ENCODE results near the gene PARP1. TPM values are rescaled to one million over a fixed set of nuclear protein-coding genes. Genes with fewer than 3 reads are reported as not detected.

PARP1 gene
- total RNA-seq, 2 experiments from 2014 or later = 238 to 245 TPM

GRCh38 chr1:226411619-226412018 lies 3.7 kb upstream of the PARP1 start:
- POLR2A ChIA-PET = no interaction called here
- CTCF ChIA-PET = no interaction called here

GRCh38 chr1:226410958-226411357 lies 3.1 kb upstream of the PARP1 start:
- CTCF ChIA-PET = no interaction called here
- POLR2A ChIA-PET = no interaction called here

GRCh38 chr1:226409392-226409791 lies 1.5 kb upstream of the PARP1 start:
- ChIA-PET CTCF (interaction anchor here (0.7 to 3.4 kb wide), 2 partner anchors 15 to 137 kb away, joined by 3 to 17 read pairs; no protein-coding TSS in a partner anchor), POLR2A (no interaction called here)

- CTCF ChIA-PET = interaction anchor here (0.5 to 3.4 kb wide), 16 partner anchors 8 to 327 kb away, joined by 3 to 17 read pairs (median 4); partner anchors contain the start of genes LIN9 and STUM
Observed at GRCh38 chr1:226408285-226409184, 642 bp upstream of the PARP1 start.

GRCh38 chr1:226407199-226407496 lies 745 bp downstream of the PARP1 start:
- ChIA-PET CTCF (interaction anchor here (1.0 to 3.4 kb wide), 9 partner anchors 10 to 329 kb away, joined by 3 to 17 read pairs (median 5); partner anchors contain the start of gene STUM), POLR2A (interaction anchor here (0.7 to 2.3 kb wide), 5 partner anchors 9 to 403 kb away, joined by 4 to 11 read pairs (median 4); partner anchors contain the start of gene LIN9)

More at GRCh38 chr1:226408285-226409184, 642 bp upstream of the PARP1 start:
- POLR2A ChIA-PET = interaction anchor here (0.6 to 2.3 kb wide), 7 partner anchors 8 to 771 kb away, joined by 3 to 11 read pairs (median 4); partner anchors contain the start of gene LIN9

- CTCF ChIA-PET = interaction anchor here (1.1 to 3.4 kb wide), 3 partner anchors 15 to 281 kb away, joined by 3 to 17 read pairs (median 4); no protein-coding TSS in a partner anchor
Observed at GRCh38 chr1:226406401-226406881, 1.5 kb downstream of the PARP1 start.

GRCh38 chr1:226405411-226405988 lies 2.4 kb downstream of the PARP1 start:
- CTCF ChIA-PET = interaction anchor here (0.6 to 1.7 kb wide), 3 partner anchors 14 to 280 kb away, joined by 3 to 4 read pairs (median 4); no protein-coding TSS in a partner anchor
- POLR2A ChIA-PET = interaction anchor here (1.1 kb wide), 1 partner anchor 97 kb away, joined by 3 read pairs; the partner anchor contains the start of gene LIN9

More at GRCh38 chr1:226406401-226406881, 1.5 kb downstream of the PARP1 start:
- POLR2A ChIA-PET = interaction anchor here (1.2 to 2.3 kb wide), 3 partner anchors 10 to 297 kb away, joined by 4 to 11 read pairs (median 6); partner anchors contain the start of gene LIN9

GRCh38 chr1:226404904-226405222 lies 3.0 kb downstream of the PARP1 start:
- ChIA-PET CTCF (interaction anchor here (0.6 kb wide), 1 partner anchor 234 kb away, joined by 4 read pairs; no protein-coding TSS in a partner anchor), POLR2A (interaction anchor here (1.1 kb wide), 1 partner anchor 96 kb away, joined by 3 read pairs; the partner anchor contains the start of gene LIN9)

GRCh38 chr1:226404063-226404903 lies 3.6 kb downstream of the PARP1 start:
- POLR2A ChIA-PET = no interaction called here
- CTCF ChIA-PET = interaction anchor here (0.5 to 0.6 kb wide), 2 partner anchors 234 to 815 kb away, joined by 4 read pairs; no protein-coding TSS in a partner anchor

GRCh38 chr1:226403201-226404034 lies 4.5 kb downstream of the PARP1 start:
- ChIA-PET CTCF (no interaction called here), POLR2A (no interaction called here)

GRCh38 chr1:226402739-226403165 lies 5.1 kb downstream of the PARP1 start:
- POLR2A ChIA-PET = interaction anchor here (0.6 kb wide), 1 partner anchor 12 kb away, joined by 3 read pairs; no protein-coding TSS in a partner anchor
- CTCF ChIA-PET = no interaction called here

GRCh38 chr1:226401355-226402303 lies 6.3 kb downstream of the PARP1 start:
- ChIA-PET CTCF (no interaction called here), POLR2A (no interaction called here)

- CTCF ChIA-PET = no interaction called here
Observed at GRCh38 chr1:226400519-226401354, 7.2 kb downstream of the PARP1 start.

GRCh38 chr1:226397955-226398636 lies 9.8 kb downstream of the PARP1 start:
- ChIA-PET CTCF (interaction anchor here (0.7 to 1.9 kb wide), 2 partner anchors 10 to 1300 kb away, joined by 3 to 5 read pairs; partner anchors contain the start of gene PARP1), POLR2A (interaction anchor here (0.7 kb wide), 1 partner anchor 1817 kb away, joined by 8 read pairs; no protein-coding TSS in a partner anchor)

More at GRCh38 chr1:226400519-226401354, 7.2 kb downstream of the PARP1 start:
- POLR2A ChIA-PET = no interaction called here
